Subcutaneous abdominal adipose tissue (tissue), 5 donors: Measurements from ENCODE around the gene SLC4A5.

ENCODE experiments used
- H3K27ac ChIP-seq: one replicate; pipeline ENCODE4 v1.7.0; 2013; ENCODE audit warnings: low read depth, mild to moderate bottlenecking, inconsistent platforms, low read length, moderate library complexity
- H3K27me3 ChIP-seq, 5 donors: one replicate each; pipeline ENCODE4 v1.7.0; 2013; ENCODE audit warnings: low read length in 5 of 5, inconsistent platforms in 1 of 5; ENCODE audit not compliant: control insufficient read depth in 5 of 5, insufficient read depth in 4 of 5
- H3K36me3 ChIP-seq, 5 donors: one replicate each; pipeline ENCODE4 v1.7.0; 2013; ENCODE audit warnings: low read length in 5 of 5; ENCODE audit not compliant: control insufficient read depth in 5 of 5, insufficient read depth in 5 of 5
- H3K4me1 ChIP-seq, 5 donors: one replicate each; pipeline ENCODE4 v1.7.0; 2013; ENCODE audit warnings: low read length in 5 of 5, mild to moderate bottlenecking in 3 of 5, moderate library complexity in 1 of 5; ENCODE audit not compliant: control insufficient read depth in 5 of 5, insufficient read depth in 5 of 5
- H3K4me3 ChIP-seq, 5 donors: one replicate each; pipeline ENCODE4 v1.7.0; 2013; ENCODE audit warnings: low read length in 5 of 5, low read depth in 1 of 5
- H3K9ac ChIP-seq, 5 donors: one replicate each; pipeline ENCODE4 v1.7.0; 2013; ENCODE audit warnings: low read length in 5 of 5, mild to moderate bottlenecking in 4 of 5, moderate library complexity in 3 of 5
- H3K9me3 ChIP-seq, 5 donors: one replicate each; pipeline ENCODE4 v1.7.0; 2013; ENCODE audit warnings: low read length in 5 of 5; ENCODE audit not compliant: control insufficient read depth in 5 of 5
- donor health status: healthy.
- donor health status: healthy.
- donor health status: healthy.
- donor health status: healthy.
- donor health status: healthy.

The SLC4A5 gene

DNA sequence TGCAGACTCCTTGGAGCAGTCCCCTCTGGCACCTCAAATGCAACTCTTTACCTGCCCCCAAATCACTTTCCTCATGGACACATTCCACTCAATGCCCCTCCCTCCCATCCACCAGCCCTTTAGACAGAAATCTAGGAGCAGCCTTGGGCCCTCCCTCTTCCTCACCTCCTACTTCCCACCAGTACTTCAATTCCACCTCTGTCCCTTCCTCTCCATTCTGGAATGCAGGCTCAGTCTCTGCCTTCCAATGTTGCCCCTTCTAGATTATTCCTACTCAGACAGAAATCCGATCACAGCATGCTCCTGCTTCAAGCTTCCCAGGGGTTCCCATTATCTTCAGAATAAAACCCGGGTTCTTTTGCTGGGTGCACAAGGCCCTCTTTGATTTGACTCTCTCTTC lies 82.7 kb downstream of the SLC4A5 start:
- Histone ChIP-seq H3K9ac (no peak overlapping the region), H3K4me1 (no peaks in the 10 kb centered on the region), H3K9me3 (no peaks in the 10 kb centered on the region), H3K36me3 (peaks cover 0 to 9% (median 0%) of the 10 kb centered on the region in 5 donors), H3K27me3 (no peaks in the 10 kb centered on the region), H3K27ac (no peak overlapping the region), H3K4me3 (no peak overlapping the region)

- Histone ChIP-seq H3K4me3 (no peak overlapping the region), H3K9me3 (no peaks in the 10 kb centered on the region), H3K4me1 (no peaks in the 10 kb centered on the region), H3K36me3 (peaks cover 0 to 9% (median 0%) of the 10 kb centered on the region in 5 donors), H3K9ac (no peak overlapping the region), H3K27ac (no peak overlapping the region), H3K27me3 (no peaks in the 10 kb centered on the region)
Observed at GRCh38 chr2:74259733-74260132, 83.5 kb downstream of the SLC4A5 start.

GRCh38 chr2:74259191-74259590 lies 84.0 kb downstream of the SLC4A5 start:
- Histone ChIP-seq H3K9me3 (no peaks in the 10 kb centered on the region), H3K27me3 (no peaks in the 10 kb centered on the region), H3K9ac (no peak overlapping the region), H3K4me3 (no peak overlapping the region), H3K36me3 (peaks cover 0 to 9% (median 0%) of the 10 kb centered on the region in 5 donors), H3K4me1 (peaks cover 0 to 3% (median 0%) of the 10 kb centered on the region in 5 donors), H3K27ac (no peak overlapping the region)

DNA sequence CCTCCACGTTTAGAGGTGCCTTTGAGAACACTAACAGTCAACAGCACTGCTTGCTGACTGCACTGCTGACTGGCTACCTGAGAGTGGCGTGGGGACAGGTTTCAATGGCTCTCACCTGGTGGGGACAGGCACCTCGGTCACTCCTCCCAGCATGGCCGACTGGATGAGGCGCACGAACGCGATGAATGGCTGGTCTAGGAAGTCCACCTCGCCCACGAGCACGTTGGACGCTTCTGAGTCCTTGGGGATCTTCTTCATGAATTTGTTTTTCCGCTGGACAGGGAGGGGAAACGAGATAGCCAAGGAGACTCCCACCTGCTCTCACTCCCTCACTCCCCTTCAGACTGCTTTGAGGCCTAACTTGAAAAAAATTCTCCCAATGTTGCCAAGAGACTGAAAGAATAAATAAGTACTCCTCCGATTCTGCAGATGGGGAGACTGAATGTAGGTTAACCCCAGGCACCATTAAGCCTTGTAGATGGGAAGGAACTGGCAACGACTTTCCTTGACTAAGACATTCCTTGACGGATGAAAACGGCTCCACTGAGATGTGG lies 87.5 kb downstream of the SLC4A5 start:
- Histone ChIP-seq H3K9ac (no peak overlapping the region), H3K4me3 (no peak overlapping the region), H3K4me1 (peaks cover 0 to 5% (median 0%) of the 10 kb centered on the region in 5 donors), H3K9me3 (no peaks in the 10 kb centered on the region), H3K36me3 (peaks cover 0 to 9% (median 0%) of the 10 kb centered on the region in 5 donors), H3K27ac (no peak overlapping the region), H3K27me3 (no peaks in the 10 kb centered on the region)

GRCh38 chr2:74253971-74254310 lies 89.3 kb downstream of the SLC4A5 start:
- H3K4me1 ChIP-seq, result peaks cover 0 to 5% (median 0%) of the 10 kb centered on the region in 5 donors
- peaks cover 0 to 8% (median 0%) of the 10 kb centered on the region in 5 donors for H3K36me3 ChIP-seq
- H3K27ac ChIP-seq, result no peak overlapping the region
- H3K4me3 ChIP-seq, result no peak overlapping the region
- H3K9me3 ChIP-seq, result no peaks in the 10 kb centered on the region
- no peak overlapping the region for H3K9ac ChIP-seq
- no peaks in the 10 kb centered on the region for H3K27me3 ChIP-seq

GRCh38 chr2:74253306-74253970 lies 89.8 kb downstream of the SLC4A5 start:
- no peaks in the 10 kb centered on the region for H3K9me3 ChIP-seq
- no peak overlapping the region for H3K9ac ChIP-seq
- H3K27ac ChIP-seq, result no peak overlapping the region
- H3K36me3 ChIP-seq, result peaks cover 0 to 3% (median 0%) of the 10 kb centered on the region in 5 donors
- peaks cover 0 to 5% (median 0%) of the 10 kb centered on the region in 5 donors for H3K4me1 ChIP-seq
- no peak overlapping the region for H3K4me3 ChIP-seq
- no peaks in the 10 kb centered on the region for H3K27me3 ChIP-seq

- Histone ChIP-seq H3K9me3 (no peaks in the 10 kb centered on the region), H3K9ac (no peak overlapping the region), H3K4me1 (peaks cover 0 to 5% (median 0%) of the 10 kb centered on the region in 5 donors), H3K27ac (no peak overlapping the region), H3K4me3 (no peak overlapping the region), H3K27me3 (no peaks in the 10 kb centered on the region), H3K36me3 (peaks cover 0 to under 1% (median 0%) of the 10 kb centered on the region in 5 donors)
Observed at GRCh38 chr2:74252862-74253261, 90.4 kb downstream of the SLC4A5 start.

DNA sequence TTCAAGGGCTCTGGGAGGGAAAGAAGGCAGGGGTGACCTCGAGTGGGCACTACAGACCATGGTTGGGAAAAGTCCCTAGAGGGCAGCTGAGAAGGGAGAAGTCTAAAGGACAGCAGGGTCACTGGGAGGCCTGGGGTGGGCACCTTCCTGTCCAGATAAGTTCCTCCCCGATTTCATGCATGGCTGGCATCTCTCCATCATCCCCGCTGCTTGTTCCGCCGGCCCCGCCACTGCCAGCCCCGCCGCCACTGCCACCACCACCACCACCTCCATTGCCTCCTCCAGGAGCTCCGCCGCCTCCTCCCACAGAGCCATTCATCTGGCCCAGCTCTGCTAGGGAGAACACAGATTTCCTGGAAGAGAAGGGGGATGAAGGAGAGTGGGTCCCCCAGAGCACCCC lies 91.2 kb downstream of the SLC4A5 start:
- Histone ChIP-seq H3K27ac (no peak overlapping the region), H3K9ac (no peak overlapping the region), H3K9me3 (no peaks in the 10 kb centered on the region), H3K27me3 (no peaks in the 10 kb centered on the region), H3K36me3 (peaks cover 0 to 2% (median 0%) of the 10 kb centered on the region in 5 donors), H3K4me1 (peaks cover 0 to 5% (median 0%) of the 10 kb centered on the region in 5 donors), H3K4me3 (no peak overlapping the region)

GRCh38 chr2:74250189-74250631 lies 93.0 kb downstream of the SLC4A5 start:
- H3K9me3 ChIP-seq, result no peaks in the 10 kb centered on the region
- peaks cover 0 to 5% (median 2%) of the 10 kb centered on the region in 5 donors for H3K36me3 ChIP-seq
- H3K4me3 ChIP-seq, result no peak overlapping the region
- H3K27me3 ChIP-seq, result no peaks in the 10 kb centered on the region
- H3K9ac ChIP-seq, result no peak overlapping the region
- peaks cover 0 to 5% (median 0%) of the 10 kb centered on the region in 5 donors for H3K4me1 ChIP-seq
- no peak overlapping the region for H3K27ac ChIP-seq

- no peak overlapping the region for H3K9ac ChIP-seq
Observed at GRCh38 chr2:74249406-74250122, 93.7 kb downstream of the SLC4A5 start.

More at GRCh38 chr2:74249406-74250122, 93.7 kb downstream of the SLC4A5 start:
- H3K9me3 ChIP-seq, result no peaks in the 10 kb centered on the region
- peaks cover 0 to 5% (median 0%) of the 10 kb centered on the region in 5 donors for H3K4me1 ChIP-seq
- H3K27ac ChIP-seq, result no peak overlapping the region
- no peaks in the 10 kb centered on the region for H3K27me3 ChIP-seq
- no peak overlapping the region for H3K4me3 ChIP-seq
- H3K36me3 ChIP-seq, result peaks cover 0 to 5% (median 2%) of the 10 kb centered on the region in 5 donors
